ENCODE results near the gene MBOAT7. TPM values are rescaled to one million over a fixed set of nuclear protein-coding genes. Genes with fewer than 3 reads are reported as not detected.

Gene MBOAT7
- total RNA-seq, 1 experiment from 2014 or later, result 85.6 TPM

DNA sequence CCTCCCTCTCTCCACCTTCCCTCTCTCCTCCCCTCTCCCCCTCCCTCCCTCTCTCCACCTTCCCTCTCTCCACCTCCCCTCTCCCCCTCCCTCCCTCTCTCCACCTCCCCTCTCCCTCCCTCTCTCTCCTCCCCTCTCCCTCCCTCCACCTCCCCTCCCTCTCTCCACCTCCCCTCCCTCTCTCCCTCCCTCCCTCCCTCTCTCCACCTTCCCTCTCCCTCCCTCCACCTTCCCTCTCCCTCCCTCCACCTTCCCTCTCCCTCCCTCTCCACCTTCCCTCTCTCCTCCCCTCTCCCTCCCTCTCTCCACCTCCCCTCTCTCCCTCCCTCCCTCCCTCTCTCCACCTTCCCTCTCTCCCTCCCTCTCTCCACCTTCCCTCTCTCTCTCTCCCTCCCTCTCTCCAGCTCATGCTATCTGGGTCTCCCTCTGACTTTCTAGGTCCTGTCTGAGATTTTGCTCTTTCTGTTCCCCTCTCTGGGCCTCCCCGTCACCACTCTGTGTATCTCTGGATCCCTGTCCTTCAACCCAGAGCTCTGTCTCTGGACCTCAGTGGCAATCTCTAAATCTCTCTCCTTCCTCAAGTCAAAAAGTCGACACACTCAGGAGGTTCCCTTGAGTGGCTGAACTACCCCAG, 55.3 kb downstream of the MBOAT7 start:
- H3K9me3 ChIP-seq (ENCODE audit: low read length), result no peaks in the 10 kb centered on the region
- H3K9me2 ChIP-seq (replicated peaks; ENCODE audit: insufficient read depth, low read length), result no peaks in the 10 kb centered on the region
- no peak overlapping the region for H3K4me3 ChIP-seq (ENCODE audit: low read length)
- no peaks in the 10 kb centered on the region for H3K27me3 ChIP-seq (ENCODE audit: low read length)
- no peak overlapping the region for H2AFZ ChIP-seq (ENCODE audit: low read length)
- no peak overlapping the region for H3K4me2 ChIP-seq (ENCODE audit: low read depth, low read length, poor library complexity, severe bottlenecking)
- no peak overlapping the region for H3K27ac ChIP-seq (ENCODE audit: low read length)
- H3K9ac ChIP-seq (ENCODE audit: low read length), result no peak overlapping the region
- H3K36me3 ChIP-seq (ENCODE audit: insufficient read depth, low read length), result peaks cover 9% of the 10 kb centered on the region; the same call in 1 of the 2 replicates
- peaks cover 20% of the 10 kb centered on the region for H3K4me1 ChIP-seq (ENCODE audit: low read length)
- DNase-seq, result no peak
- H4K20me1 ChIP-seq (ENCODE audit: insufficient read depth, low read depth, low read length), result peaks cover 12% of the 10 kb centered on the region
- peaks cover 15% of the 10 kb centered on the region for H3K79me2 ChIP-seq (ENCODE audit: low read length)

- H2AFZ ChIP-seq (ENCODE audit: low read length), result no peak overlapping the region
- no peak overlapping the region for H3K4me2 ChIP-seq (ENCODE audit: low read depth, low read length, poor library complexity, severe bottlenecking)
- no peaks in the 10 kb centered on the region for H3K9me2 ChIP-seq (replicated peaks; ENCODE audit: insufficient read depth, low read length)
- DNase-seq, result peak; percentile 74
- no peak overlapping the region for H3K9ac ChIP-seq (ENCODE audit: low read length)
- H3K4me3 ChIP-seq (ENCODE audit: low read length), result no peak overlapping the region
- H3K27ac ChIP-seq (ENCODE audit: low read length), result no peak overlapping the region
- H3K27me3 ChIP-seq (ENCODE audit: low read length), result no peaks in the 10 kb centered on the region
- H3K4me1 ChIP-seq (ENCODE audit: low read length), result peaks cover 14% of the 10 kb centered on the region
- H4K20me1 ChIP-seq (ENCODE audit: insufficient read depth, low read depth, low read length), result peaks cover 6% of the 10 kb centered on the region; the same call in 1 of the 2 replicates
- peaks cover 9% of the 10 kb centered on the region for H3K79me2 ChIP-seq (ENCODE audit: low read length)
- no peaks in the 10 kb centered on the region for H3K9me3 ChIP-seq (ENCODE audit: low read length)
- H3K36me3 ChIP-seq (ENCODE audit: insufficient read depth, low read length), result peaks cover 12% of the 10 kb centered on the region
Observed at GRCh38 chr19:54133312-54133956, 55.9 kb downstream of the MBOAT7 start.

GRCh38 chr19:54129617-54129996, 59.8 kb downstream of the MBOAT7 start:
- DNase-seq, result no peak
- Histone ChIP-seq H2AFZ (ENCODE audit: low read length) (no peak overlapping the region), H3K4me3 (ENCODE audit: low read length) (no peak overlapping the region)

DNA sequence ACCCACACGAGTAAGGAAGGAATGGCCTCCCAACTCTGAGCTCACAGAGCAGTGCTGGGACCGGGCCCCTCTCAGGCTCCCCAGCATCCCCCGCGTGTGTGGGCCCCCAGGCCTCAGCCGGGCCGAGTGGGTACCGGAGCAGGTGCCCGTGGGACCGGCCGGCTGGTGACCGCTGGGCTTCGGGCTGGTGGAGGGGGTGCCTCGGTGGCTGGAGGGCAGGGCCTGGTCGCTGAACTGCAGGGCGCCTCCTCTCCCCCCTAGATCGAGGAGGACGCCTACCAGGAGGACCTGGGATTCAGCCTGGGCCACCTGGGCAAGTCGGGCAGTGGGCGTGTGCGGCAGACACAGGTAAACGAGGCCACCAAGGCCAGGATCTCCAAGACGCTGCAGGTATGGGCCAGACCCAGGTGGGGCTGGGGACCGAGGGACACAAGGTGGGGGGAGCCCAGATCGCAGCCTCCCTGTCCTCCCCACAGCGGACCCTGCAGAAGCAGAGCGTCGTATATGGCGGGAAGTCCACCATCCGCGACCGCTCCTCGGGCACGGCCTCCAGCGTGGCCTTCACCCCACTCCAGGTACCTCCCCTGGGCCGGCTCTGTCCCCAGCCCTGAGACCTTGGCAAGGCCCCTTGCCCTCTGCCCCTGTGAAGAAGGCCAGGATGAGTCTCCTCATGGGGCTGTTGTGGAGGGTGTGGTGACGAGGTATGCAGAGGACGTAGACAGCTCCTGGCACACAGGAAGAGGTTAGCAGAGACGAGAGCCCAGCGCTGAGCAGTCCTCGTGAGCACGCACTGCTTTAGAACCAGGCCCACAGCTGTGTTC, 60.4 kb downstream of the MBOAT7 start:
- no peak for DNase-seq
- H3K9me3 ChIP-seq (ENCODE audit: low read length), result no peaks in the 10 kb centered on the region
- no peak overlapping the region for H3K9ac ChIP-seq (ENCODE audit: low read length)
- peaks cover 26% of the 10 kb centered on the region for H3K36me3 ChIP-seq (ENCODE audit: insufficient read depth, low read length)
- H3K27ac ChIP-seq (ENCODE audit: low read length), result no peak overlapping the region
- H3K79me2 ChIP-seq (ENCODE audit: low read length), result no peaks in the 10 kb centered on the region
- no peaks in the 10 kb centered on the region for H3K4me1 ChIP-seq (ENCODE audit: low read length)
- no peak overlapping the region for H2AFZ ChIP-seq (ENCODE audit: low read length)
- H4K20me1 ChIP-seq (ENCODE audit: insufficient read depth, low read depth, low read length), result no peaks in the 10 kb centered on the region
- H3K4me3 ChIP-seq (ENCODE audit: low read length), result no peak overlapping the region
- H3K27me3 ChIP-seq (ENCODE audit: low read length), result no peaks in the 10 kb centered on the region
- H3K4me2 ChIP-seq (ENCODE audit: low read depth, low read length, poor library complexity, severe bottlenecking), result no peak overlapping the region
- H3K9me2 ChIP-seq (replicated peaks; ENCODE audit: insufficient read depth, low read length), result no peaks in the 10 kb centered on the region

More at GRCh38 chr19:54129617-54129996, 59.8 kb downstream of the MBOAT7 start:
- Histone ChIP-seq H3K27ac (ENCODE audit: low read length) (no peak overlapping the region), H3K9me3 (ENCODE audit: low read length) (no peaks in the 10 kb centered on the region), H3K9ac (ENCODE audit: low read length) (no peak overlapping the region), H3K36me3 (ENCODE audit: insufficient read depth, low read length) (peaks cover 24% of the 10 kb centered on the region), H3K79me2 (ENCODE audit: low read length) (no peaks in the 10 kb centered on the region), H3K9me2 (replicated peaks; ENCODE audit: insufficient read depth, low read length) (no peaks in the 10 kb centered on the region), H4K20me1 (ENCODE audit: insufficient read depth, low read depth, low read length) (no peaks in the 10 kb centered on the region), H3K4me2 (ENCODE audit: low read depth, low read length, poor library complexity, severe bottlenecking) (no peak overlapping the region), H3K4me1 (ENCODE audit: low read length) (no peaks in the 10 kb centered on the region), H3K27me3 (ENCODE audit: low read length) (no peaks in the 10 kb centered on the region)

DNA sequence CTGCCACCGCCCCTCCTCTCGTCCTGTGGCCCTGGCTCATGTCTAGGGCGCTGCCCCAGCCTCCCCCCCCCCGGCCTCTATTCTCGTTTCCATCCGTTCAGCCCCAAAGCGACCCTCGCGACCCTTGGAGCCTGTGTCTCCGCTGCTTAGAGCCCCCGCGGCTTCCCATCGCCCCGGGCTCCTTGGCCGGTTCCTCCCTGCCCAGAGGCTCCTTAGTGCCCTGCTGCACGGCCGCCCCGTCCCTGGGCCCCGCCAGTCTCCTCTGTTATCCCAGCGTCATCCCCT, 61.0 kb downstream of the MBOAT7 start:
- no peaks in the 10 kb centered on the region for H3K9me2 ChIP-seq (replicated peaks; ENCODE audit: insufficient read depth, low read length)
- no peak overlapping the region for H3K9ac ChIP-seq (ENCODE audit: low read length)
- no peak overlapping the region for H3K27ac ChIP-seq (ENCODE audit: low read length)
- no peaks in the 10 kb centered on the region for H3K4me1 ChIP-seq (ENCODE audit: low read length)
- no peak overlapping the region for H3K4me3 ChIP-seq (ENCODE audit: low read length)
- H2AFZ ChIP-seq (ENCODE audit: low read length), result no peak overlapping the region
- peaks cover 26% of the 10 kb centered on the region for H3K36me3 ChIP-seq (ENCODE audit: insufficient read depth, low read length)
- no peaks in the 10 kb centered on the region for H3K27me3 ChIP-seq (ENCODE audit: low read length)
- no peaks in the 10 kb centered on the region for H3K9me3 ChIP-seq (ENCODE audit: low read length)
- H4K20me1 ChIP-seq (ENCODE audit: insufficient read depth, low read depth, low read length), result no peaks in the 10 kb centered on the region
- no peaks in the 10 kb centered on the region for H3K79me2 ChIP-seq (ENCODE audit: low read length)
- DNase-seq, result no peak
- H3K4me2 ChIP-seq (ENCODE audit: low read depth, low read length, poor library complexity, severe bottlenecking), result no peak overlapping the region

- H3K9ac ChIP-seq (ENCODE audit: low read length), result no peak overlapping the region
- H3K4me3 ChIP-seq (ENCODE audit: low read length), result no peak overlapping the region
- H3K4me1 ChIP-seq (ENCODE audit: low read length), result no peaks in the 10 kb centered on the region
- H3K4me2 ChIP-seq (ENCODE audit: low read depth, low read length, poor library complexity, severe bottlenecking), result no peak overlapping the region
- H3K27ac ChIP-seq (ENCODE audit: low read length), result no peak overlapping the region
- H3K9me2 ChIP-seq (replicated peaks; ENCODE audit: insufficient read depth, low read length), result no peaks in the 10 kb centered on the region
- no peaks in the 10 kb centered on the region for H3K27me3 ChIP-seq (ENCODE audit: low read length)
- no peaks in the 10 kb centered on the region for H3K79me2 ChIP-seq (ENCODE audit: low read length)
- no peaks in the 10 kb centered on the region for H4K20me1 ChIP-seq (ENCODE audit: insufficient read depth, low read depth, low read length)
- DNase-seq, result no peak
- H3K36me3 ChIP-seq (ENCODE audit: insufficient read depth, low read length), result peaks cover 26% of the 10 kb centered on the region
- H2AFZ ChIP-seq (ENCODE audit: low read length), result no peak overlapping the region
- H3K9me3 ChIP-seq (ENCODE audit: low read length), result no peaks in the 10 kb centered on the region
Observed at GRCh38 chr19:54127688-54128440, 61.5 kb downstream of the MBOAT7 start.

GRCh38 chr19:54125713-54126112, 63.7 kb downstream of the MBOAT7 start:
- no peaks in the 10 kb centered on the region for H3K9me3 ChIP-seq (ENCODE audit: low read length)
- H3K79me2 ChIP-seq (ENCODE audit: low read length), result no peaks in the 10 kb centered on the region
- H3K9me2 ChIP-seq (replicated peaks; ENCODE audit: insufficient read depth, low read length), result no peaks in the 10 kb centered on the region
- H4K20me1 ChIP-seq (ENCODE audit: insufficient read depth, low read depth, low read length), result no peaks in the 10 kb centered on the region
- no peak overlapping the region for H2AFZ ChIP-seq (ENCODE audit: low read length)
- no peak overlapping the region for H3K4me2 ChIP-seq (ENCODE audit: low read depth, low read length, poor library complexity, severe bottlenecking)
- H3K27ac ChIP-seq (ENCODE audit: low read length), result no peak overlapping the region
- H3K9ac ChIP-seq (ENCODE audit: low read length), result no peak overlapping the region
- H3K4me1 ChIP-seq (ENCODE audit: low read length), result no peaks in the 10 kb centered on the region
- H3K36me3 ChIP-seq (ENCODE audit: insufficient read depth, low read length), result peaks cover 21% of the 10 kb centered on the region
- no peak overlapping the region for H3K4me3 ChIP-seq (ENCODE audit: low read length)
- DNase-seq, result no peak
- H3K27me3 ChIP-seq (ENCODE audit: low read length), result no peaks in the 10 kb centered on the region

GRCh38 chr19:54124393-54124792, 65.0 kb downstream of the MBOAT7 start:
- Histone ChIP-seq H3K4me2 (ENCODE audit: low read depth, low read length, poor library complexity, severe bottlenecking) (no peak overlapping the region), H3K9me2 (replicated peaks; ENCODE audit: insufficient read depth, low read length) (no peaks in the 10 kb centered on the region), H3K9me3 (ENCODE audit: low read length) (no peaks in the 10 kb centered on the region), H2AFZ (ENCODE audit: low read length) (no peak overlapping the region), H3K79me2 (ENCODE audit: low read length) (no peaks in the 10 kb centered on the region), H3K27ac (ENCODE audit: low read length) (no peak overlapping the region), H3K27me3 (ENCODE audit: low read length) (no peaks in the 10 kb centered on the region), H3K4me3 (ENCODE audit: low read length) (no peak overlapping the region), H3K9ac (ENCODE audit: low read length) (no peak overlapping the region), H4K20me1 (ENCODE audit: insufficient read depth, low read depth, low read length) (no peaks in the 10 kb centered on the region), H3K4me1 (ENCODE audit: low read length) (no peaks in the 10 kb centered on the region), H3K36me3 (ENCODE audit: insufficient read depth, low read length) (peaks cover 23% of the 10 kb centered on the region)
- no peak for DNase-seq

All from Karpas-422 (cell line).